ENCODE results near the gene RFNG. TPM values are rescaled to one million over a fixed set of nuclear protein-coding genes. Genes with fewer than 3 reads are reported as not detected.
A peak's percentile ranks its signal among the peaks of the same experiment; 100 is the strongest.

RFNG gene
- total and polyA plus RNA-seq, 2 of the 4 experiments (the other 2 are of a cell fraction) = 6.8 to 47.3 TPM

GRCh38 chr17:82098169-82098938 is 46.7 kb upstream of the RFNG start, which contains the start of gene FASN (continued):
- TF ChIP-seq NFE2L2 (IDR thresholded peaks at IDR 0.05; ENCODE audit: low read depth, low read length) (no peak), MAZ (IDR thresholded peaks at IDR 0.05; ENCODE audit: borderline replicate concordance, low read depth, low read length) (0 out of 2 replicates have a peak, but pooled peaks have one; percentile 49), RCOR1 (IDR thresholded peaks at IDR 0.05; ENCODE audit: insufficient replicate concordance, low read length) (no peak), SMC3 (IDR thresholded peaks at IDR 0.05; ENCODE audit: low read depth, low read length) (no peak), FOS (IDR thresholded peaks at IDR 0.05; ENCODE audit: low read depth, low read length) (peak; percentile 38; the same call in 1 of the 2 replicates), USF2 (IDR thresholded peaks at IDR 0.05; ENCODE audit: low read depth, low read length) (peak; percentile 55)
